A673 (cell line): ENCODE data around the gene STARD9. TPM values are rescaled to one million over a fixed set of nuclear protein-coding genes. Genes with fewer than 3 reads are reported as not detected.

Source experiments
- BruUV-seq: library from RNA; stranded (reverse); fragments of 400-500 nt; replicated peaks from 2 replicates; lab custom pipeline; 2021; lab: Mats Ljungman, UMichigan
- CTCF ChIA-PET: fragments of 300-600 bp; sonication (Branson Sonifier 250); formaldehyde crosslinking; loops from one replicate; lab custom pipeline; 2022; ENCODE audit warnings: antibody characterized with exemption; lab: Charles Lee
- POLR2A ChIA-PET: fragments of 300-600 bp; sonication (Branson Sonifier 250); formaldehyde crosslinking; loops from one replicate; lab custom pipeline; 2022; ENCODE audit warnings: antibody characterized with exemption; ENCODE audit not compliant: low non-redundant PET; lab: Charles Lee
- DNase-seq: peaks from one replicate; pipeline ENCODE4 v3.0.0-alpha.2; 2015; ENCODE audit warnings: low spot score
- H3K27ac ChIP-seq: fragments of 200-600 bp; sonication (generic); 2 replicates; pipeline ENCODE4 v1.5.1; 2016; ENCODE audit warnings: mixed run types, low read depth, mild to moderate bottlenecking, mixed read lengths, antibody characterized with exemption, low read length; ENCODE audit not compliant: poor library complexity, severe bottlenecking
- H3K27me3 ChIP-seq: fragments of 200-600 bp; sonication (generic); replicated peaks from 2 replicates; pipeline ENCODE4 v1.6.1; 2017; ENCODE audit warnings: mixed run types, low read depth, mild to moderate bottlenecking, mixed read lengths, antibody characterized with exemption, low read length; ENCODE audit not compliant: insufficient read depth, poor library complexity
- H3K36me3 ChIP-seq: fragments of 200-600 bp; sonication (generic); 2 replicates; pipeline ENCODE4 v1.6.1; 2016; ENCODE audit warnings: mixed run types, mild to moderate bottlenecking, mixed read lengths, antibody characterized with exemption, low read length; ENCODE audit not compliant: insufficient read depth, poor library complexity, severe bottlenecking
- H3K4me1 ChIP-seq: fragments of 200-600 bp; sonication (generic); 2 replicates; pipeline ENCODE4 v1.6.1; 2017; ENCODE audit warnings: mixed run types, mild to moderate bottlenecking, mixed read lengths, antibody characterized with exemption, low read length; ENCODE audit not compliant: insufficient read depth, poor library complexity, severe bottlenecking
- H3K4me3 ChIP-seq: fragments of 200-600 bp; sonication (generic); 2 replicates; pipeline ENCODE4 v1.5.1; 2016; ENCODE audit warnings: low read depth, mixed run types, mild to moderate bottlenecking, mixed read lengths, low read length; ENCODE audit not compliant: poor library complexity, severe bottlenecking
- H3K9me3 ChIP-seq: fragments of 200-600 bp; sonication (generic); 2 replicates; pipeline ENCODE4 v1.6.1; 2016; ENCODE audit warnings: mixed run types, low read depth, mild to moderate bottlenecking, mixed read lengths, antibody characterized with exemption, low read length; ENCODE audit not compliant: poor library complexity, severe bottlenecking
- EZH2 ChIP-seq: fragments of 200-600 bp; sonication (generic); IDR thresholded peaks from 2 replicates; pipeline ENCODE4 v1.6.1; 2017; ENCODE audit warnings: borderline replicate concordance, low read depth, mild to moderate bottlenecking, mixed read lengths, antibody characterized with exemption, low read length; ENCODE audit not compliant: poor library complexity, severe bottlenecking
- intact Hi-C: fragments of 100-400 bp; cut with micrococcal nuclease; formaldehyde crosslinking; loops from one replicate; pipeline ENCODE4 v1.10.0; 2022; ENCODE audit not compliant: unreplicated experiment
- total RNA-seq: library from RNA; stranded (reverse); gene quantifications from 2 replicates; pipeline ENCODE4 v1.2.3, GENCODE V29; 2021
- TF ChIP-seq, protein P1 (sequence below): fragments of 300-800, 200-600 bp; sonication (generic); conservative IDR thresholded peaks from 2 replicates; pipeline ENCODE4 v1.5.1; 2017; ENCODE audit warnings: low read depth, mild to moderate bottlenecking, antibody characterized with exemption, low read length, moderate library complexity, mixed read lengths

STARD9 gene
- total RNA-seq, 1 experiment from 2014 or later: 12.0 TPM

- no peak overlapping the region for H3K4me3 ChIP-seq
- no peaks in the 10 kb centered on the region for H3K9me3 ChIP-seq
- no TSS peak for BruUV-seq
- H3K36me3 ChIP-seq: peaks cover 18% of the 10 kb centered on the region
- ChIA-PET CTCF (no interaction called here), POLR2A (no interaction called here)
- no peak for DNase-seq
- TF ChIP-seq, protein P1, sequence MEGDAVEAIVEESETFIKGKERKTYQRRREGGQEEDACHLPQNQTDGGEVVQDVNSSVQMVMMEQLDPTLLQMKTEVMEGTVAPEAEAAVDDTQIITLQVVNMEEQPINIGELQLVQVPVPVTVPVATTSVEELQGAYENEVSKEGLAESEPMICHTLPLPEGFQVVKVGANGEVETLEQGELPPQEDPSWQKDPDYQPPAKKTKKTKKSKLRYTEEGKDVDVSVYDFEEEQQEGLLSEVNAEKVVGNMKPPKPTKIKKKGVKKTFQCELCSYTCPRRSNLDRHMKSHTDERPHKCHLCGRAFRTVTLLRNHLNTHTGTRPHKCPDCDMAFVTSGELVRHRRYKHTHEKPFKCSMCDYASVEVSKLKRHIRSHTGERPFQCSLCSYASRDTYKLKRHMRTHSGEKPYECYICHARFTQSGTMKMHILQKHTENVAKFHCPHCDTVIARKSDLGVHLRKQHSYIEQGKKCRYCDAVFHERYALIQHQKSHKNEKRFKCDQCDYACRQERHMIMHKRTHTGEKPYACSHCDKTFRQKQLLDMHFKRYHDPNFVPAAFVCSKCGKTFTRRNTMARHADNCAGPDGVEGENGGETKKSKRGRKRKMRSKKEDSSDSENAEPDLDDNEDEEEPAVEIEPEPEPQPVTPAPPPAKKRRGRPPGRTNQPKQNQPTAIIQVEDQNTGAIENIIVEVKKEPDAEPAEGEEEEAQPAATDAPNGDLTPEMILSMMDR: no peak
- TF ChIP-seq EZH2: no peak
- no peaks in the 10 kb centered on the region for H3K4me1 ChIP-seq
- intact Hi-C loops: no loop called here
- H3K27ac ChIP-seq: no peak overlapping the region
- H3K27me3 ChIP-seq: no peaks in the 10 kb centered on the region
Observed at GRCh38 chr15:42681119-42681518, 105.7 kb downstream of the STARD9 start.

- DNase-seq: no peak
- no peak for TF ChIP-seq EZH2
- TF ChIP-seq, protein P1: no peak
- no peaks in the 10 kb centered on the region for H3K9me3 ChIP-seq
- peaks cover 18% of the 10 kb centered on the region for H3K36me3 ChIP-seq
- ChIA-PET CTCF (no interaction called here), POLR2A (no interaction called here)
- intact Hi-C loops: no loop called here
- H3K27ac ChIP-seq: no peak overlapping the region
- H3K4me3 ChIP-seq: no peak overlapping the region
- no peaks in the 10 kb centered on the region for H3K27me3 ChIP-seq
- H3K4me1 ChIP-seq: no peaks in the 10 kb centered on the region
- no TSS peak for BruUV-seq
Observed at GRCh38 chr15:42686281-42686680, 110.9 kb downstream of the STARD9 start.

DNA sequence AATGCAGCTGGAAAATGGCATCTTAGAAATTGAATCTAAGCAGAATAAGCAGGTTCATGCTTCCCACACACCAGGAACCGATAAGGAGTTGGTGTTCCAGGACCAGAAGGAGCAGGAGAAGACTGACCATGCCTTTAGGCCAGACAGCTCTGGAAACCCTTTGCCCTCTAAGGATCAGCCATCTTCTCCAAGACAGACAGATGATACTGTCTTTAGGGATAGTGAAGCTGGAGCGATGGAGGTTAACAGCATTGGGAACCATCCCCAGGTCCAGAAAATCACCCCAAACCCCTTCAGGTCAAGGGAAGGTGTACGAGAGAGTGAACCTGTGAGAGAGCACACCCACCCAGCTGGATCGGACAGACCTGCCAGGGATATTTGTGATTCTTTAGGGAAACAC lies 112.3 kb downstream of the STARD9 start:
- no peaks in the 10 kb centered on the region for H3K9me3 ChIP-seq
- TF ChIP-seq, protein P1: no peak
- TF ChIP-seq EZH2: no peak
- H3K27ac ChIP-seq: no peak overlapping the region
- H3K4me1 ChIP-seq: no peaks in the 10 kb centered on the region
- intact Hi-C loops: no loop called here
- CTCF ChIA-PET: no interaction called here
- no TSS peak for BruUV-seq
- H3K36me3 ChIP-seq: peaks cover 14% of the 10 kb centered on the region
- no peak for DNase-seq
- no peak overlapping the region for H3K4me3 ChIP-seq
- POLR2A ChIA-PET: no interaction called here
- H3K27me3 ChIP-seq: no peaks in the 10 kb centered on the region
